Neural progenitor cell (in vitro differentiated cells): ENCODE measurements around the gene EVPLL. TPM values are rescaled to one million over a fixed set of nuclear protein-coding genes. Genes with fewer than 3 reads are reported as not detected.
A peak's percentile ranks its signal among the peaks of the same experiment; 100 is the strongest.

Experiments used
- DNase-seq: peaks from one replicate; pipeline ENCODE4 v3.0.0-alpha.2; 2016; ENCODE audit warnings: low spot score
- H2AFZ ChIP-seq: fragments of 200-600 bp; sonication (generic); replicated peaks from 2 replicates; pipeline ENCODE4 v1.6.1; 2016; ENCODE audit warnings: antibody characterized with exemption
- H3F3A ChIP-seq: fragments of 200-600 bp; sonication (generic); 2 replicates; pipeline ENCODE4 v1.6.1; 2016; ENCODE audit warnings: antibody characterized with exemption, low read depth
- H3K27ac ChIP-seq: fragments of 200-600 bp; sonication (generic); 2 replicates; pipeline ENCODE4 v1.5.1; 2016; ENCODE audit warnings: mild to moderate bottlenecking
- H3K27me3 ChIP-seq: fragments of 200-600 bp; sonication (generic); 2 replicates; pipeline ENCODE4 v1.6.1; 2016; ENCODE audit warnings: mild to moderate bottlenecking, moderate library complexity
- H3K36me3 ChIP-seq: fragments of 200-600 bp; sonication (generic); 2 replicates; pipeline ENCODE4 v1.5.1; 2016
- H3K4me1 ChIP-seq: fragments of 200-600 bp; sonication (generic); 2 replicates; pipeline ENCODE4 v1.6.1; 2016; ENCODE audit warnings: mixed run types
- H3K4me2 ChIP-seq: fragments of 200-600 bp; sonication (generic); 2 replicates; pipeline ENCODE4 v1.6.1; 2016
- H3K4me3 ChIP-seq: fragments of 200-600 bp; sonication (generic); 2 replicates; pipeline ENCODE4 v1.5.1; 2016
- H3K79me2 ChIP-seq: fragments of 200-600 bp; sonication (generic); 2 replicates; pipeline ENCODE4 v1.6.1; 2016; ENCODE audit warnings: low read depth
- H3K9ac ChIP-seq: fragments of 200-600 bp; sonication (generic); 2 replicates; pipeline ENCODE4 v1.6.1; 2016
- H3K9me3 ChIP-seq: fragments of 200-600 bp; sonication (generic); 2 replicates; pipeline ENCODE4 v1.5.1; 2016; ENCODE audit warnings: low read depth
- H4K20me1 ChIP-seq: fragments of 200-600 bp; sonication (generic); 2 replicates; pipeline ENCODE4 v1.6.1; 2016; ENCODE audit warnings: low read depth
- H3K27ac Mint-ChIP-seq: 3 replicates; pipeline ENCODE4 v1.8.0; 2021; ENCODE audit warnings: mixed read lengths
- H3K27me3 Mint-ChIP-seq: 2 replicates; pipeline ENCODE4 v1.8.0; 2022; ENCODE audit warnings: low read depth, mild to moderate bottlenecking, inconsistent platforms, moderate library complexity, mixed read lengths; ENCODE audit not compliant: insufficient read depth
- H3K36me3 Mint-ChIP-seq: 3 replicates; pipeline ENCODE4 v1.8.0; 2021; ENCODE audit warnings: mixed read lengths
- H3K4me1 Mint-ChIP-seq: 3 replicates; pipeline ENCODE4 v1.8.0; 2021; ENCODE audit warnings: mixed read lengths
- H3K4me3 Mint-ChIP-seq: 3 replicates; pipeline ENCODE4 v1.8.0; 2021; ENCODE audit warnings: mild to moderate bottlenecking, moderate library complexity, mixed read lengths
- H3K9me3 Mint-ChIP-seq: 3 replicates; pipeline ENCODE4 v1.8.0; 2020; ENCODE audit warnings: mixed read lengths
- CTCF ChIP-seq: fragments of 200-600 bp; sonication (generic); IDR thresholded peaks from 2 replicates; pipeline ENCODE4 v1.5.1; 2017; ENCODE audit warnings: antibody characterized with exemption, mild to moderate bottlenecking
- EZH2 ChIP-seq: fragments of 200-600 bp; sonication (generic); IDR thresholded peaks from 2 replicates; pipeline ENCODE4 v1.6.1; 2017; ENCODE audit warnings: antibody characterized with exemption, mild to moderate bottlenecking, moderate library complexity
- EZH2phosphoT487 ChIP-seq: fragments of 200-600 bp; sonication (generic); IDR thresholded peaks from 2 replicates; pipeline ENCODE4 v1.6.1; 2017; ENCODE audit warnings: antibody characterized with exemption
- total RNA-seq: library from RNA; depleted of rRNA; stranded (reverse); fragments of >200 nt; gene quantifications from 2 replicates; pipeline ENCODE4 v1.2.3, GENCODE V29; 2015; ENCODE audit warnings: low replicate concordance

EVPLL gene
- total RNA-seq, 1 donor from 2014 or later = not detected

DNA sequence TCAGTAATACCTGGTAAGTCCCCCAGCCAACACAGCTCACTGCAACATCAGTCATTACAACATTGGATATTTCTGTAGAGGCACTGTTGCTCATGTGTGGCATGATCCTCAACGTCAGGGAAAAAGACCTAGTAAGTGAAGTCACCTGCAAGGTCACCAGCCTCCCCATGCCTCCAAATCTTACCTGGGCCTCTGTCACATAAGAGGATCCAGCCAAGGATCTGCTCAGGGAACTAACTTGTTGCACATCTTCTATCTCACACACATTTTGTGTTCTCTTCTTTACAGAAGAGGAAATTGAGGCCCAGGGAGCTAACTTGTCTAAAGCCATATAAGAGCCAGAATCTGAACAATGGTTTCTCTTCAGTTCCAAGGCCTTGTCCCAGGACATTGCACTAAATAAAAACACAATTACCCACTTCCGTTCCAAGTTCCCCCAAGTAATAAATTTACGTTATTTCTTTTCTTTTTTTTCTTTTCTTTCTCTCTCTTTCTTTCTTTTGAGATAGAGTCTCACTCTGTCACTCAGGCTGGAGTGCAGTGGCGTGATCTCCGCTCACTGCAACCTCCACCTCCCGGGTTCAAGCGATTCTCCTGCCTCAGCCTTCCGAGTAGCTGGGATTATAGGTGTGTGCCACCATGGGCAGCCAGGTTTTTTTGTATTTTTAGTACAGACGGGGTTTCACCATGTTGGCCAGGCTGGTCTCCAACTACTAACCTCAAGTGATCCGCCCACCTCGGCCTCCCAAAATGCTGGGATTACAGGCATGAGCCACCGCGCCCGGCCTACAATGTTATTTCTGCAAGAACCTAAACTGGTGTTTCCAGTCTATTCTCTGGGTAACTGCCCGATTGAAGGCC lies 15.5 kb upstream of the EVPLL start:
- Histone ChIP-seq H4K20me1 (no peaks in the 10 kb centered on the region), H3K79me2 (peaks cover 46% of the 10 kb centered on the region), H3K9me3 (no peaks in the 10 kb centered on the region), H3K4me1 (peaks cover 5% of the 10 kb centered on the region), H2AFZ (peak overlapping the region; percentile 83), H3K27me3 (no peaks in the 10 kb centered on the region), H3K36me3 (no peaks in the 10 kb centered on the region), H3F3A (no peaks in the 10 kb centered on the region), H3K4me2 (peak overlapping the region; percentile 80), H3K9ac (no peak overlapping the region), H3K4me3 (peak overlapping the region; percentile 72), H3K27ac (no peak overlapping the region)
- Mint-ChIP-seq H3K27ac (no peak overlapping the region), H3K36me3 (peaks cover 3% of the 10 kb centered on the region), H3K4me3 (peak overlapping the region; percentile 96), H3K4me1 (peaks cover 14% of the 10 kb centered on the region), H3K9me3 (no peaks in the 10 kb centered on the region), H3K27me3 (no peaks in the 10 kb centered on the region)
- DNase-seq = no peak
- no peak for TF ChIP-seq EZH2
- TF ChIP-seq CTCF = no peak
- no peak for TF ChIP-seq EZH2phosphoT487

DNA sequence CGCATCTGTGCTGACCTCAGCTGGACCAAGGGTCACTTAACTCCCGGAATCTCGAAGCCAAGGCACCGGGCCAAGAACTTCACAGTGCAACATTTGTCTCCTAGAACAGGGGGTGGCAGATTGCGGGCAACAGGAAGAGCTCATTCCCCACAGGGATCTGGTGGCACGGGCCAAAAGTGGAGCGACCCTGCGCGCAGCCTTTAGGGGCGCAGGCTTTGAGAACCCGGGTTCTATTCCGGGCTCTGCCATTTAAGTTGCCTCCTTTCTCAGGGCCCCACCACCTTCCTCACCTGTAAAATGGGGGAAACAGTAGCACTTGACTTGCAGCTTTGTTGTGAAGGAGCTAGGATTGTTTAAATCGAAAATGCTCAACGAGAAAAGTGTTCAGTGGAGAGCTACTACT lies 14.9 kb upstream of the EVPLL start:
- H3K27me3 ChIP-seq = no peaks in the 10 kb centered on the region
- peak overlapping the region; percentile 83 for H2AFZ ChIP-seq
- peak; percentile 55 for DNase-seq
- Mint-ChIP-seq H3K27me3 (no peaks in the 10 kb centered on the region), H3K4me1 (peaks cover 14% of the 10 kb centered on the region), H3K36me3 (peaks cover 3% of the 10 kb centered on the region), H3K4me3 (peak overlapping the region; percentile 96), H3K27ac (no peak overlapping the region), H3K9me3 (no peaks in the 10 kb centered on the region)
- peak overlapping the region; percentile 80 for H3K4me2 ChIP-seq
- peak overlapping the region; percentile 45 for H3K9ac ChIP-seq
- no peaks in the 10 kb centered on the region for H3F3A ChIP-seq
- H3K79me2 ChIP-seq = peaks cover 46% of the 10 kb centered on the region
- no peak overlapping the region for H3K27ac ChIP-seq
- H3K4me3 ChIP-seq = peak overlapping the region; percentile 72
- peak; percentile 18 for TF ChIP-seq CTCF
- TF ChIP-seq EZH2 = no peak
- no peak for TF ChIP-seq EZH2phosphoT487
- no peaks in the 10 kb centered on the region for H3K36me3 ChIP-seq
- H4K20me1 ChIP-seq = no peaks in the 10 kb centered on the region
- no peaks in the 10 kb centered on the region for H3K9me3 ChIP-seq
- peaks cover 5% of the 10 kb centered on the region for H3K4me1 ChIP-seq

DNA sequence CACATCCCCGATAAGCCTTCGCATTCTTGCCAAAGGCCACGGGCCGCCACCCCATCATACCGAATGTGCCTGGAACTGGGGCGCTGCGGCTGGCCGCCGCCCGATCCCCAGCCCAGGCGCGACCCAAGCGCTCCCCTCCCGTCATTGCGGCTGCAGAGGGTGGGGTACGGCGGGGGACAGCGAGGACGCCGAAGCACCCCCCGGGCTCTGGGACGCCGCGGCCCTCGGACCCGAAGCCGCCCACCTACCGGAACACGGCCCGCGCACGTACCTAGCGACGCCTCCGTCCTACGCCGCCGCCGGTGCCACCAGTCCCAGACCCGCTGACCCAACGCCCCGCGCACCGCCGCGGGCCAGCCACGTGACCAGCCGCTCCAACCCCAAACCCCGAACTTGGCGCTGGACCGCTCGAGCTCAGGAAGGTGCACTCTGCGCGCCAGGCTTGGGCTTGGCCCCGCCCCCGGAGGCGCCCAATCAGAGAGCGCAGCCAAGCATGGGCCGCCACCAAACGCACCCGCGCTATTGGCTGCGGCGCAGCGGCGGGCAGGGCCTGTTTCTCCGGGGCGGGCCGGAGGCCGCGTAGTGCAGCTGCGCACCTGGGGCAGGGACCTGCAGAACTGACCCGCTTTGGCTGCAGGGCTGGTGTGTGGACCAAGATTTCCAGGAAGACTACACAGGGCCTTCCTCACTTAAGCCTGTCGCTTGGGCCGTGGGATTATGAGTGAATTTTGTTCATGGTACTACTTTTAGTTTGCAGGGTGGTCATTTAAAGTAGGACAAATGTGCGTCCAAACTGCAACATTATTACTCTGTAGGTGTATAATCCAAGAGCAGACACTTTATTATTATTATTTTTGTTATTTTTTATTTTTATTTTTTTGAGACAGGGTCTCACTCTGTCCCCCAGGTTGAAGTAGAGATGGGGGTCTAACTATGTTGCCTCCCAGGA lies 14.2 kb upstream of the EVPLL start, which contains the start of gene SHMT1:
Gene SHMT1, minus strand, starts transcription at position 450 of the 949 bp plus-strand sequence. CDS start 7,569 bp downstream, outside the sequence.
- H3K4me3 Mint-ChIP-seq = peak within 1 kb of the TSS; percentile 96

More for the DNA sequence above, 14.2 kb upstream of the EVPLL start, which contains the start of gene SHMT1:
- no peaks in the 10 kb centered on the region for H3F3A ChIP-seq
- H3K4me2 ChIP-seq = peak within 1 kb of the TSS; percentile 80
- no peaks in the 10 kb centered on the region for H3K27me3 ChIP-seq
- H3K9me3 Mint-ChIP-seq = no peaks in the 10 kb centered on the region
- H3K9ac ChIP-seq = peak within 1 kb of the TSS; percentile 45
- H3K4me1 ChIP-seq = peaks cover 5% of the 10 kb centered on the region
- no peaks in the 10 kb centered on the region for H3K36me3 ChIP-seq
- H3K27me3 Mint-ChIP-seq = no peaks in the 10 kb centered on the region
- H3K36me3 Mint-ChIP-seq = peaks cover 3% of the 10 kb centered on the region
- DNase-seq = peak; percentile 96
- peak within 1 kb of the TSS; percentile 83 for H2AFZ ChIP-seq
- peaks cover 14% of the 10 kb centered on the region for H3K4me1 Mint-ChIP-seq
- no peaks in the 10 kb centered on the region for H4K20me1 ChIP-seq
- H3K79me2 ChIP-seq = peaks cover 43% of the 10 kb centered on the region
- peak within 1 kb of the TSS; percentile 72 for H3K4me3 ChIP-seq
- H3K9me3 ChIP-seq = no peaks in the 10 kb centered on the region
- TF ChIP-seq EZH2 = no peak
- no peak for TF ChIP-seq EZH2phosphoT487
- TF ChIP-seq CTCF = no peak
- H3K27ac Mint-ChIP-seq = peak within 1 kb of the TSS; percentile 79
- H3K27ac ChIP-seq = no peak within 1 kb of the TSS
